HG03442 (cell line): ENCODE measurements around the gene AGTPBP1.
"Not testable (repeated sequence)": the region's sequence is repeated elsewhere in the genome, so short reads cannot be mapped to it uniquely, and the experiment has no call there.

Experiments used
- ATAC-seq: cut with Tn5 transposase; IDR thresholded peaks from one replicate; pipeline ENCODE4 v1.9.1; 2021; ENCODE audit warnings: mild to moderate bottlenecking, moderate library complexity; ENCODE audit not compliant: unreplicated experiment

The AGTPBP1 gene

DNA sequence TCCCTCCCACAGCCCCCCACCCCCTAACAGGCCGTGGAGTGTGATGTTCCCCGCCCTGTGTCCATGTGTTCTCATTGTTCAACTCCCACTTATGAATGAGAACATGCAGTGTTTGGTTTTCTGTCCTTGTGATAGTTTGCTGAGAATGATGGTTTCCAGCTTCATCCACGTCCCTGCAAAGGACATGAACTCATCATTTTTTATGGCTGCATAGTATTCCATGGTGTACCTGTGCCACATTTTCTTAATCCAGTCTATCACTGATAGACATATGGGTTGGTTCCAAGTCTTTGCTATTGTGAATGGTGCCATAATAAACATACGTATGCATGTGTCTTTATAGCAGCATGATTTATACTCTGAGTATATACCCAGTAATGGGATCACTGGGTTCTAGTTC lies 23.9 kb downstream of the AGTPBP1 start:
- ATAC-seq: not testable (repeated sequence)

DNA sequence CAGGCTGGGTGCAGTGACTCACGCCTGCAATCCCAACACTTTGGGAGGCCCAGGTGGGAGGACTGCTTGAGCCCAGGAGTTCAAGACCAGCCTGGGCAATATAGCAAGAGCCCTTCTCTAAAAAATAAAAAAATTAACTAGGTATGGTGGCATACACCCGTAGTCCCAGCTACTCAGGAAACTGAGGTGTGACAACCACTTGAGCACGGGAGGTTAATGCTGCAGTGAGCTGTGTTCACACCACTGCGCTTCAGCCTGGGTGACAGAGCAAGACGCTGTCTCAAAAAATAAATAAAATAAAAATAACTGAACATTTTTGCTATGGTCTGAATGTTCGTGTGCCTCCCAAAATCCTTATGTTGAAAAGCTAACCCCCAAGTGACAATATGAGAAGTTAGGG lies 24.5 kb downstream of the AGTPBP1 start:
- no peak for ATAC-seq

DNA sequence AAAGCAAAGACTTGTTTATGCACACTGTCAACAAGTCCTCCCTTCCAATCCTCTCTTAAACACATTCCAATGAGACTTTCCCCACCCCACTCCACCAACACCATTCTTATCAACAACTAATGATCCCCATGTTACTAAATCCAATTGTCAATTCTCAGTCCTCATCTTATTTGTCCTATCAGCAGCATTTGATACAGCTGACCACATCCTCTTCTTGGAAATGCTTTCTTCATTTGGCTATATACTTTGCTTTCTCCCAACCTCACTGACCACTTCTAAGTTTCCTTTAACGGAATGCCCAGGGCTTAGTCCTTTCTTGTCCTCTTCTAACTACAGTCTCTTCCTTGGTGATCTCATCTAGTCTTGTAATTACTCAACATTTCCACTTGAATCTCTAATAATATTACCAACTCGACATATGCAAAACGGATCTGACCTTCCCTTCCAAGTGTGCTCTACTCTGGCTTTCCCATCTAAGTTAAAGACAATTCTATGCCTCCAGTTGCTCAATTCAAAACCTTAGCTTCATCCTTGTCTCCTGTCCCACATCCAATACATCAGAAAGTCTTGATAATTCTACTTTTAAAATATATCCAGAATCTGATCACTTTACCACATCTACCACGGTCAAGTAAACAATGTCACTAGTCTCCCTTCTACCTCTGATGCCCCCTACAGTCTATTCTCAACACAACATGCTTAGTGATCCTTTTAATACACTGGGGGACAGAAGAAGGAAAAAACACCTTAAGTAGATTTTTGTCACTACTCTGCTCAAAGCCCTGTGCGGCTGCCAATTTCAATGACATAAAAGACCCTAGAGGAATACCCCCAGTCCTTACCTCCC lies 25.5 kb downstream of the AGTPBP1 start:
- ATAC-seq: peak; percentile 68

DNA sequence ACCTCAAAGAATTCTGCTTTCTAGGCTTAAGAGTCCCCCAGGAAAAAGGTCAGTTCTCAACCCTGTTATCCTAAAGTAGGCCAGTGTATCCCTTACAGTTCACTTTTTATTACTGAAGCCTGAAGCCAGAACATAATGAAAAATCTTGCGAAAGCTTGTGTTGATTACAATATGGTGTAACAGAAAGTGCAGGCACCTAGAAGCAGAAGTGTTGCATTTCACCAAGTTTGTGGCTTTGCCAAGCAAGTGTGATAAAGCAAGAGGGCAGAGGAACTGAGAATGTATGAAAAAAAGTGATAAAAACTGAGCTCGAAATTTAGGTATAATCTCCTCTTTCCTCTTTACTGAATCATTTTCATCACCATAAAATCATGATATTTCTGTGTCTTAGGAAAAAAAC lies 26.2 kb downstream of the AGTPBP1 start:
- peak; percentile 60 for ATAC-seq

DNA sequence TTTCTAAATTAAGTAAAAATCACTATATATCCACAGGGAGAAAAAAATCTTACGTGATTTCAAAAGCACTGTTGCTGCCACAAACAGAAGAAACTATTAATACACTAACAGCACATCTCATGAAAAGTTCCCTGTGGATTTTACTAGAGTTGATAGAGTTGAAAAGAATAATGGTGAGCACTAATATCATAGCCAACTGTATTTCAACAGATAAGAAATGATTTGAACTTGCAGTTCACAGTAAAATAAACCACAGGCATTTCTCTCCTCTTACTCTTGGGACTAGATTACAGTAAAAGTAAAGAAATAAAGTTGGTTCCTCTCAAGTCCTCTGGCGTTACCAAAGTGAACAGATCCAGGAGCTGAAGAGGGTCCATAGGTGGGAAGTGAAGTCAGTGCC lies 27.9 kb downstream of the AGTPBP1 start:
- ATAC-seq: no peak

DNA sequence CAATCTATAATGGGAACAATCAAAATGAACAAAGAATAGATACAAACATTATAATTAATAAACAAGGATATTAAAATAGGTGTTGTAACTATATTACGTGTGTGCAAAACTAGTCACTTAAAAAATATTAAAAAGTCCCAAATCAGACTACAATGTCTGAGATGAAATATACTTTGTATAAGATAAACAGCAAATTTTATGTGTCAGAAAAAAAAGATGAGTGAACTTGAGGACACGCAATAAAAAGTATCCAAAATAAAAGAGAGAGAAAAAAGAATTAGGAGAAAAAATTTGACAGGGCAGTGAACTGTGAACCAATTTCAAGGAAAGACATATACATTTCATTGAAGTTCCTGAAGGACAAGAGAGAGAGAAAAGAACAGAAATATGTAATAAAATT lies 37.0 kb downstream of the AGTPBP1 start:
- no peak for ATAC-seq

DNA sequence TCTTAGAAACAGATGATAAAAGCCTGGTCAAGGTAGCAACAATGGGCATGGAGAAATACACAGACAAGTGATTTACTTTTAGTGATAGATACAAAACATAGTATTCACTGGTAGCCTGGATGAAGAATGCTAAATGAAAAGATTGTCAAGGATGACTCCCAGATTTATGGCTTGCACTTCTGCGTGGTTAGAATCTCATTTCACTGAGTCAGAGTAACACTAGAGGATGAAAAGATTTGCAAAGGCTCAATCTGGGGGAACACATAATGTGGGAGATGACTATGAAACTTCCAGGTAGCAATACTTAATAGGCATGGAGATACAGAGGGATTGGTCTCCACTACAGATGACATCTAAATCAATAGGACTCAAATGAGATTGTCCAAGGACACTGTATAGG lies 38.4 kb downstream of the AGTPBP1 start:
- no peak for ATAC-seq

DNA sequence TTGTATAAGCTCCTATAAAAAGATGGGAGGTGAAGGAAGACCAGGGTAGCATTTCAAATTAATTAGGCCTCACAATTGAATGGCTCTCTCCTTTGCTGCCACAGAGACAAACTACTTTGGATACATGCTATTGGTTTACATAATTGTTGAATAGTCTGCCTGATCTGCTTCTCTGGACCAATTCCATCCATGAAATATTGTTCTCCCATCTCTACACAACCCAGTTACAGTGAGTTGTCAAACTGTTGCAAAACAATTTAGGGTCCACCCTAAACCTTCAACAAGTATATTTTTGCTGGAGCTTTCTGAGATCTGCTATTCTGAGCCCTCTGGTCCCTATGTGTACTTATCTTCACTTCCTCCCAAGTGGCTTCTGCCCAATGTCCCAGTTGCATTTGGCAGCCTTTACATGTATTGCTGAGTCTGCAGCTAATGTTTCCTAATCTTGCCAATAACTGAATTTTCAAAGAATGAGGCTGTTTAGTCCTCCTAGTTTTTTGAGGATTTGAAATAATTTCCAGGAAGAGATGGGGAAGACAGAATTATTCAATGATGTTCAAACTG lies 38.9 kb downstream of the AGTPBP1 start:
- ATAC-seq: no peak

DNA sequence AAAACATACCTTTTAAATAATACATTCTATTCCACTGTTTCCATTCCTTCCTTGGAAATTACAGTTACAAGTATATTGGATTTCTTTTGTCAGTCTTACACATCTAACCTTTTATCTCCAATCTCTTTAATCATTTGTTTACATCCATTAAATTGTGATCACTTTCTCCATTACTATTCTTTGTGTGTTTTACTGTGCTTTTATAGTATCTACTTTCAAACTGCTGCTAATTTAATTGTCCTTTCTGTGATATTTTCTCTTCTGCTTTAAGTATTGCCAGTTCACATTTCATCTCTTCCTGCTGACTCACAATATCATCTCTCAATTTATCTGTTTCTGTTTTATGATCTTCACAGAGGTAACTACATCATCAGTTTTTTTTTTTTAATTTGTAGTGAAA lies 39.6 kb downstream of the AGTPBP1 start:
- no peak for ATAC-seq

DNA sequence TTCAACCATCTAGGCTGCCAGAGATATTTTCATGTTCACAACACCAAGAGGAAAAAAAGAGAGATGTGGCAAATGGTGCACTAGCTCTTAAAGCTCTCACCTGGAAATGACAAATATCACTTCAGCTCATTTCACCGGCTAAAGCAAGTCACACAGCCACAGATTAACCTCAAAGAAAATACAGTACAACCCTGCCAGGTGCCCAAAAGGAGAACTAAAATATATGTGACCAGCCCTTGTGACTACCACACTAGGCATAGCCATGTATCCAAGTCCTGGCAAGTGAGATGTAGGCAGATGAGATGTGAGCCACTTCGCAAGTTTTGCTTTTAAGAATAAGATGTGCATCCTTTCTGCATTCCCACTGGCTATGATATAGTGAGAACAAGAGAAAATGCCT lies 41.4 kb downstream of the AGTPBP1 start:
- ATAC-seq: no peak

DNA sequence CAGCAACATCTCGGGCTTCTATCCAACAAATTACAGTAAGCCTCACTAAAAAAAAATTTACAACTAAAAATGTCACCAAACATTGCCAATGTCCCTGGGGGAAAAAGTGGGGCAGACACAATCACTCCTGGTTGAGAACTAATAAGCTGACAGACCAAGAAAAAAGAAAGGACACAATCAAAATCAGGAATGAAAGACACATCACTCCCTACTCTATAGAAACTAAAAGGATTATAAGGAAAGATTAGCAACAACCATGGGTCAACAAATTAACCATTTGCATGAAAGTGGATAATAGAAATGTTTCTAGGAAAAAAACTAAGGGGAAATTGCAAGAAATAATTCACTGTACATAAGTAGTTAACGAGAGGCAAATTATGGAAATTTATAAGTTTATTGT lies 53.4 kb downstream of the AGTPBP1 start:
- no peak for ATAC-seq

DNA sequence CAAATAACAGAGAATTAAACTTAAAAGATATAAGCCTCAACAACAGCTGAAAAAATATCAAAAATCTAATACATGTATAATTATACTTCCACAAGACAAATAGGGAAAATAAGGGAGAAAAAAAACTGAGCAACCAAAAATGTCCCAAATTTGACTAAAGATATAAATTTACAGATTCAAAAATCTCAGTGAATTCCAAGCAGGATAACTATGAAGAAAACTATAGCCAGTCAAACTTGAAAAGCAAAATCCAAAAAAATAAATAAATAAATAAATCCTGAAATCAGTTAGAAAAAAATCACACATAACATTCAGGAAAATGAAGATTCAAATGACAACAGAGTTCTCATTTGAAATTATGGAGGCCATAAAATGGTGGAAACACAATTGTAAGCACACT lies 56.7 kb downstream of the AGTPBP1 start:
- no peak for ATAC-seq

DNA sequence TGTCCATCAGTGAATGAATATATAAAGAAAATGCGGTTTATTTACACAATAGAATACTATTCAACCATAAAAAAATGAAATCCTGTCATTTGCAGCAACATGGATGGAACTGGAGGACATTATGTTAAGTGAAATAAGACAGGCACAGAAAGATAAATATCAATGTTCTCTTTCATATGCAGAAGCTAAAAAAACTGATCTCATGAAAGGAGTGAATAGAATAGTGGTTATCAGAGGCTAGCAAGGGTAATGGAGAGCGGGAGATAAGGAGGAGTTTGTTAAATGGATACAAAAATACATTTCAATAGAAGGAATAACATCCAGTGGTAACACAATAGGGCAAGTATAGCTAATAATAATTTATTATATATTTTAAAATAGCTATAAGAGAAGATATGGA lies 65.0 kb downstream of the AGTPBP1 start:
- no peak for ATAC-seq

DNA sequence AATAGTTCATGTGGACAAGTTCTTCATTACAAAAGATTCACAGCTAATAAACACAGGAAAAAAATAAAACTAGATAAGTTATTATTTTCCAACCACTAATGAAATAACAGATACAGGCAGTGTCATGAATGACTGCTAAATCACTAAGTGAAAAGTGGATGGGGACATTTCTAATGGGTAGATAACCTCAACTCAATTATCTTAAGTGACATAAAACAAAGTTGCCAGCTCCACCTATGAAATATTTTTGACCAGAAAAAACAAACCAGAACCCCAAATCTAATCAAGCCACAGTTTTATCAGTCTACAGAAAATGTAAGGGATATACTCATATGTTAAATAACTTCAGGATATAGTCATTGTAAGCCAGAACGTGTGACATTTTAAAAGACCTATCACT lies 74.4 kb downstream of the AGTPBP1 start:
- no peak for ATAC-seq

DNA sequence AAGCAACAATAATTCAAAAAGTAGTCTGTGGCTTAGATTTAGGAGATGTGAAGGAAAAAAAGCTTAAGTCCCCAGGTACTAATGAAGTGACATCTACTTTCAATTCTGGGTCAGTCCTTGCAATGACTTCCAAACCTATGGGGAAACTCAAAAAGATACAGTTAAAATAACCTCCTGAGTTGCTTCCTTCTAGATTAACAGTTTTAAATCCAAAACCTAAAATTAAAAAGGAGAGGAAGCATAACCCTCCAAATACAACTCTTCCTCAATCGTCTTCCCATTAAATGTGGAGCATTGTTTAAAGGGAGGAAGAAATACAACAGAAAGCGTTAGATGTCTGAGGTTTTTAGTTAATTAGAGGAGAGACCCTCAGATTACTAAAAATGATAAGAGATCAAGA lies 75.7 kb downstream of the AGTPBP1 start:
- ATAC-seq: no peak

DNA sequence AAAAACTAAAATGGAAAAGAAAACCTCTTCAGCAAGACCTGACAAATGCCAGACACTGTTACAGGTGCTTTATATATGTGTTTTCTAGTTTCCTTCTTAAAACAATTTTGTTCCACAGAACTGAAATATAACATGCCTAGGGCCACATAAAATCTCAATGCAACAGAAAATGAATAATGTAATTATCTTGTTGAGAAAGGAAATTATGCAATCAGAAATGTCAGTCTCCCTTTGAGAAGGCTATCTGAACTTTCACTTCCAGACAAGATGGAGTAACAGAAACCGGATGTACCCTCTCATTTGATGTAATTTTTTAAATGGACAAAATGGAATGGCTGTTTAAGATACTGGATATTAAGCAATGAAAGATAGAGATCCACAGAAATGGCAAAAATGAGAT lies 79.2 kb downstream of the AGTPBP1 start:
- ATAC-seq: no peak

DNA sequence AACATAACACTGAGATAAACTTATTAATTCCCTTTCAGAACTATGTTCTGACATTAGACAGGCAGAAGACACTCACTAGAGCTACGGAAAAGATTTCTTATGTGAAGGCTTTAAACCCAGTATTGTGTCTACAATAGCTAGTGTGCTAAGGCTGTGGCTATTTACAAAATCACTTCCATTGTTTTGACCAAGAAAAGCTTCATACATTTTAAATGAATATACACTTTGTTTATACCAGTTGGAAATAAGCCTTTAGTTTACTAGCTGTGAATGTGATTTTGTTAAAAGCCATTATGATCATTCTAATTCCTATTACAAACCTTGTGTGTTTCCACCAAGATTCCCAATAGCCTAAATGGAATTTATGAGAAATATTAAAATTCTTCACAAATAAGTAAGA lies 83.0 kb downstream of the AGTPBP1 start:
- no peak for ATAC-seq

DNA sequence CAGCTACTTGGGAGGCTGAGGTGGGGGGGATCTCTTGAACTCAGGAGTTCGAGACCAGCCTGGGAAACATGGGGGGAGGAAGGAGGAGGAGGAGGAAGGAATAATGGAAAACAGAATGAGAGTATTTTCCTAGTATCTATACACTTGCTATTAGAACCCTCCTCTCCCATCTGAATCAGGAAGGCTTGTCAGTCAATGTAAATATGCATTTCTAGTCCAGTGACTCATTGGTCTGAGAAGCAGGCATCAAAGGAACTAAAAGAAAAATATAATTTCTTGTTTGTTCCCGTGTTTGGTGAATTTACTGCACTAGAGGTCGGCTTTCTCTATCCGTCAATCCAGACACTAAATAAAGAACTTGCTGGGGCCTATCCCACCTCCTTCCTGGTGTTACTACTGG lies 88.6 kb downstream of the AGTPBP1 start:
- ATAC-seq: no peak

DNA sequence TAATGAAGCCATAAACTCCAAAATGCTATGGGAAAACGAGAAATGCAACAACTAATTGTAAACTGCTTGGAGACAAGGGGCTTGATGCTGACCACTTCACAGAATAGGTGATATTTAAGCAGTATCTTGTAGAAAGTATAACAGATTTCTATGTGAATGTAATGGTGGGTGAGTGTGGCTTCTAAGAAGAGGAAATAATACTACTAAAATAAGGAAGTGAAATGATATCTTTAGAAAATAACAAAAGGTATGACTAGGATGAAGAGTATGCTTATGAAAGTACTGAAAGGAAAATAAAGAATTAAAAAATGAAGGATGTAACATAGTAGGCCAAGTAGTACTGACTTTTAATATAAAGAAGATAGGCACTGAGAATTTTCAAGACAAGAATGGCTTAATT lies 94.2 kb downstream of the AGTPBP1 start:
- peak; percentile 78 for ATAC-seq

DNA sequence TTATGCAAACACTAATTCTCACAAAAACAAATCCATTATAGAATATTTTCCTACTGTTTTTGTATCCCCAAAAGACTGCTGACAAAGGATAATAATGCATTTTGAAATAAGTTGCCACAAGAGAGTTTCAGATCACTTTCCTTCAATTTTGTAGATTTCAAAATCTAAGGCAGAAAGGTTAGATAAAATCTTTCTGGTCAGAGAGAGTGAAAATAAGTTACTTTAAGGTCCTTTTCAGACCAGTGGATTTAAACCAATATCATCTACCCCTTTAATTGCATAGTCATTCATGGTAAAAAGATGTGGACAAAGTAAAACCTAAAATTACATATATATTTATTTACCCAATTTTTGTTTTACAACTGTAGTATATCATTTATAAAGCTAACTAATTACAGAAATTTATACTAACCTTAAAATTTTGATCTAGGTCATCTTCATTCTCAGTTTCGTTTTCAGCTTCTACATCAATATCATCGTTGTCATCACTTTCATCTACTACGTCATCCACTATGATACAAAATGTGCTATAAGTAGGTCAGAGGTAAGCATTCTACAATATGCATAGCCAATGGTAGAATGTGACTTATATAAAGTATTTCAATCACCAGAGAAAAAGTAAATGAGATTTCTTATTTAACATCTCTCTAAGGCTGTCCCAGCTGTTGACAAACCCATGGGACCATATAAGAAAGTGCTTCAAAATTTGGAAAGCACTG lies 95.7 kb downstream of the AGTPBP1 start:
- no peak for ATAC-seq

DNA sequence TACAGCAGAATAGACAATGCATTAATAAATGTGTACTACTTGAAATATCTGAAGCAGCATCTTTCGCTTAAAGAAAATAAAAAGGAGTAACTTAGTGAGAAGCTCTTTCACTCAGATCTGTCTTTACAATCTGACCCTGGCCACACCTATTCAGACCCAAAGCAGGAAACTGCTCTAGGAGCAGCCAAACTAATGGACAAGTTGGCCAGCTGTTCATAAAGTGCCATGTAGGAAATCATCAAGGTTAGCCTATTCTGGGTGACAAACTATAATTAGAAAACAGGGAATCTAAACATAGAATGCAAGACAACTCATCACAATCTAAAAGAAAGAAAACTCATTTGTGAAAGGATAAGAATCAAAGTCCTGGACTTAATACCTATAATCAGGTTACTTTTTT lies 101.3 kb downstream of the AGTPBP1 start:
- no peak for ATAC-seq

DNA sequence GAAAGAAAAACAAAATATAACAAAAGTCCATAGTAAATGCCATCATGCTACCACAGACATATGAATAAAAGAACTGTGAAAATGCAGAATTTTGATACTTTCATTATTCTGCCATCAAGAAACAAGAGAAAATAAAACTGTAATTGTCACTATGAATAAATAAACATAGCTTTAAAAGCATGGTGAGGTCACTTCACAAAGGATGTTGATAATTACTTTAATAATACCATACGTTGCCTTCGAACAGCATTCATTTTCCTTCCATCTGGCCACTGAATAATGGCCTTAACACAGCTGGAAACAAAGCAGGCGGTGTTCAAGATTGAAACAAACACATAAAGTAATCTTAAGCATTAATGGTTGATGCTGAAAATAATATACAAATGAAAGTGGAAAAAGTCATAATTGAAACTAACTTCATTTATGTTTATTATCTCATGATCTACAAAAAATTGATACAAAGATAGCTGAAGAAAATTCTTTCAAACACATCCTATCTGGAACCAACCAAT lies 102.0 kb downstream of the AGTPBP1 start:
- ATAC-seq: no peak
